ENCODE data around the gene SRGAP3. TPM values are rescaled to one million over a fixed set of nuclear protein-coding genes. Genes with fewer than 3 reads are reported as not detected.
"Not testable (repeated sequence)": the region's sequence is repeated elsewhere in the genome, so short reads cannot be mapped to it uniquely, and the experiment has no call there.

The SRGAP3 gene
- total and polyA plus RNA-seq, 2 experiments from 2014 or later = 0.89 to 1.7 TPM

DNA sequence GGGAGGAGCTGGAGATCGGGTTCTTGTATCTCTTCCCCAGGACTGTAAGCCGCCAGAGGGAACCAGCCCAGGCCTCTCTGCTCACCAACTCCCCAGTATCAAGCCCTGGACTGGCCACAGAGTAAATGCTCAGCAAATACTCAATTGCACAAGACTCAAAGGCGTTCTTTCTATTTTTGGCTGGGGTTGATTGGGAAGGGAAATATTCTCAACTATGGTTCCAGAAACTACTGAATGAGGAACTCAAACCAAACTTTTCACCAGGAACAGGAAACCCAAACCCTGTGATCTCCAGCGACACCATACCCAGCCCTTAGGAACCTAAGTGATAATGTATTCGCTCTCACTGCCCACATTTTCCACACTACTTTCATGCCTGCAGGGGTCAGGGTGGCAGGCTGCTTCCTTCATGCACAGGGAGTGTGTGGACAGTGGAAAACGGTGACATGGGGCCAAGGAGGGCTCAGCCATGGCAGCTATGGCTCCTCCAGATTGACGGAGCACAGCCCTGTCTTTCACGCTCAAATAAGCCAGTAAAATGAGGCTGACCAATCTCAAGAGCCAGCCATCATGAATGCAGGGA, 161.5 kb downstream of the SRGAP3 start:
- Histone ChIP-seq H3K4me2 (ENCODE audit: unreplicated experiment) (no peak overlapping the region), H3K36me3 (ENCODE audit: low read depth) (no peaks in the 10 kb centered on the region), H3K9ac (no peak overlapping the region), H3K27me3 (replicated peaks; ENCODE audit: insufficient read depth) (peaks cover 9% of the 10 kb centered on the region), H3K9me3 (ENCODE audit: low read depth) (no peaks in the 10 kb centered on the region), H3K4me3 (no peak overlapping the region), H2AFZ (no peak overlapping the region), H3K9me2 (ENCODE audit: insufficient read depth) (no peaks in the 10 kb centered on the region), H4K20me1 (ENCODE audit: insufficient read depth) (no peaks in the 10 kb centered on the region), H3K79me2 (ENCODE audit: insufficient read depth) (no peaks in the 10 kb centered on the region), H3K27ac (no peak overlapping the region), H3K4me1 (ENCODE audit: insufficient read depth) (no peaks in the 10 kb centered on the region), H3F3A (ENCODE audit: insufficient read depth) (no peaks in the 10 kb centered on the region)
- no peak for DNase-seq
- 75 to 82% methylated on average over 8 of the region's 8 CpGs for WGBS, 2 experiments (ENCODE audit: low coverage in 1 of 2, low lambda C conversion rate in 2 of 2, missing lambda C conversion rate in 2 of 2)
- TF ChIP-seq EZH2phosphoT487 (IDR thresholded peaks at IDR 0.05; ENCODE audit: insufficient read depth, low read depth) (no peak), EZH2 (IDR thresholded peaks at IDR 0.05; ENCODE audit: insufficient read depth, poor library complexity, severe bottlenecking) (no peak)
- in situ Hi-C loops (cut with MboI) = no loop called here

DNA sequence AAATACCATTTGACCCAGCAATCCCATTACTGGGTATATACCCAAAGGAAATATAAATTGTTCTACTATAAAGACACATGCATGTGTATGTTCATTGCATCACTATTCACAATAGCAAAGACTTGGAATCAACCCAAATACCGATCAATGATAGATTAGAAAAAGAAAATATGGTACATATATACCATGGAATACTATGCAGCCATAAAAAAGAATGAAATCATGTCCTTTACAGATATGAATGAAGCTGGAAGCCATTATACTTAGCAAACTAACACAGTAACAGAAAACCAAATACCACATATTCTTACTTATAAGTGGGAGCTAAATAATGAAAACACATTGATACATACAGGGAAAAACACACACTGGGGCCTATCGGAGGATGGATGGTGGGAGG, 164.0 kb downstream of the SRGAP3 start:
- H3K36me3 ChIP-seq (ENCODE audit: low read depth); H3K4me3 ChIP-seq; H3K27me3 ChIP-seq (replicated peaks; ENCODE audit: insufficient read depth); H2AFZ ChIP-seq; H3K9me3 ChIP-seq (ENCODE audit: low read depth); H3K79me2 ChIP-seq (ENCODE audit: insufficient read depth); H3K27ac ChIP-seq; DNase-seq; H3K4me1 ChIP-seq (ENCODE audit: insufficient read depth); H3K4me2 ChIP-seq (ENCODE audit: unreplicated experiment); in situ Hi-C loops (cut with MboI); H3K9ac ChIP-seq; H3K9me2 ChIP-seq (ENCODE audit: insufficient read depth); H3F3A ChIP-seq (ENCODE audit: insufficient read depth); H4K20me1 ChIP-seq (ENCODE audit: insufficient read depth): not testable (repeated sequence)
- WGBS, 2 experiments (ENCODE audit: low coverage in 1 of 2, low lambda C conversion rate in 2 of 2, missing lambda C conversion rate in 2 of 2) = 10 to 16% methylated on average over 2 of the region's 2 CpGs

DNA sequence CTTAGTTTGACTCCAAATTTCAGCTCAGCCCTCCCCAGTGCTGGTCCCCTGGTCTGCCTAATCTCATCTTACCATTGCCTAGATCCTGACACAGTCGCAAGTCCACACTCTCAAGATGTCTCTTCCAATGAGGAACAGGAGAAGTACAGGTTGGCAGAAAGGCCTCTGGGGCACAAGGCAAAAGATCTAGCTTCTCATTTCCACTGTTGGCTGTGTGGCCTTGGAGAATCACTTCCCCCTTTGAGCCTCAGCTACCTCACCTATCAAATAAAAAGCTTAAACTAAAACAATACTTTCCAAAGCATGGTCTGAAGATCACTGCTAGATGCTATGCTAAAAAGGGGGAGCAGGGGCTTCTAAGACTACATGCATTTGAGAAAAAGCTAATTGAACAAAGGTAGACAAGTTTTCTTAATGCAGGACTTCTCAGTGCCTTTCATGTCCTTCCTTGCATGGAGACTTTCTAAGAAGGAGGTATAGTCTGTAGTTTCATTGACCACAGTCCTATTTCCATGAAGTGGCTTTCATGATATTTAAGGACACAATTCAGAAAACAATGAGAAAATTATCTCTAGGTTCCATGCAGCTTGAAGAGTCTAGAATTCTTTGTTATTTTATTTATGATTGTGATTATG, 168.1 kb downstream of the SRGAP3 start:
- no peak overlapping the region for H3K9ac ChIP-seq
- no peaks in the 10 kb centered on the region for H3K4me1 ChIP-seq (ENCODE audit: insufficient read depth)
- no peak overlapping the region for H3K4me2 ChIP-seq (ENCODE audit: unreplicated experiment)
- no peak overlapping the region for H3K4me3 ChIP-seq
- H4K20me1 ChIP-seq (ENCODE audit: insufficient read depth) = no peaks in the 10 kb centered on the region
- no peaks in the 10 kb centered on the region for H3K36me3 ChIP-seq (ENCODE audit: low read depth)
- no peaks in the 10 kb centered on the region for H3K79me2 ChIP-seq (ENCODE audit: insufficient read depth)
- H3F3A ChIP-seq (ENCODE audit: insufficient read depth) = no peaks in the 10 kb centered on the region
- no peak for TF ChIP-seq EZH2 (IDR thresholded peaks at IDR 0.05; ENCODE audit: insufficient read depth, poor library complexity, severe bottlenecking)
- TF ChIP-seq EZH2phosphoT487 (IDR thresholded peaks at IDR 0.05; ENCODE audit: insufficient read depth, low read depth) = no peak
- 94 to 96% methylated on average over 1 of the region's 1 CpG for WGBS, 2 experiments (ENCODE audit: low coverage in 1 of 2, low lambda C conversion rate in 2 of 2, missing lambda C conversion rate in 2 of 2)
- no peak overlapping the region for H2AFZ ChIP-seq
- H3K27me3 ChIP-seq (replicated peaks; ENCODE audit: insufficient read depth) = peaks cover 5% of the 10 kb centered on the region; the same call in 1 of the 2 replicates
- in situ Hi-C loops (cut with MboI) = no loop called here
- DNase-seq = no peak
- no peaks in the 10 kb centered on the region for H3K9me3 ChIP-seq (ENCODE audit: low read depth)
- H3K9me2 ChIP-seq (ENCODE audit: insufficient read depth) = no peaks in the 10 kb centered on the region
- H3K27ac ChIP-seq = no peak overlapping the region

DNA sequence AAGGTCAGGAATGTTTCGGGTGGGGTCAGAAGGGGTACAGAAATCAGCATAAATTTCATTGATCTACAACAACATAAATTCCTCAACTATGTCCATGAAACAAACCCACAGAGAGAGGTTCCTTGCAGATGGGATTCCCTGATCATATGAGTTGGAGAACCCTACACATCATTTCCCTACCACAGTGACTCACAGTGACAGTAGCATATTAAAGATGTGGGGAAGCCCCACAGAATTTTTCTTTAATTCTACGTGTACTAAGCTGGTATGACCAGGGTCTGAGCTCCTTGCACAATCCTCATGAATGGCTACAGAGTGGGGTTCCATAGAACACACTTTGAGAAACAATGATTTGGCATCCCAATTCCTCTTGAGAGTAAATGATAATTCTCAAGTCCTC, 169.3 kb downstream of the SRGAP3 start:
- Histone ChIP-seq H3F3A (ENCODE audit: insufficient read depth) (no peaks in the 10 kb centered on the region), H3K4me2 (ENCODE audit: unreplicated experiment) (no peak overlapping the region), H3K9me3 (ENCODE audit: low read depth) (no peaks in the 10 kb centered on the region), H3K9me2 (ENCODE audit: insufficient read depth) (no peaks in the 10 kb centered on the region), H2AFZ (no peak overlapping the region), H3K9ac (no peak overlapping the region), H3K4me1 (ENCODE audit: insufficient read depth) (no peaks in the 10 kb centered on the region), H3K4me3 (no peak overlapping the region), H3K27ac (no peak overlapping the region), H3K27me3 (replicated peaks; ENCODE audit: insufficient read depth) (peaks cover 5% of the 10 kb centered on the region; the same call in 1 of the 2 replicates), H4K20me1 (ENCODE audit: insufficient read depth) (no peaks in the 10 kb centered on the region), H3K36me3 (ENCODE audit: low read depth) (no peaks in the 10 kb centered on the region), H3K79me2 (ENCODE audit: insufficient read depth) (no peaks in the 10 kb centered on the region)
- in situ Hi-C loops (cut with MboI) = no loop called here
- TF ChIP-seq EZH2 (IDR thresholded peaks at IDR 0.05; ENCODE audit: insufficient read depth, poor library complexity, severe bottlenecking) (no peak), EZH2phosphoT487 (IDR thresholded peaks at IDR 0.05; ENCODE audit: insufficient read depth, low read depth) (no peak)
- 58 to 62% methylated on average over 2 of the region's 2 CpGs for WGBS, 2 experiments (ENCODE audit: low coverage in 1 of 2, low lambda C conversion rate in 2 of 2, missing lambda C conversion rate in 2 of 2)
- DNase-seq = peak; percentile 50
